Stimulated activated CD8-positive, alpha-beta memory T cell treated with anti-CD3 and anti-CD28 coated beads, Interleukin-12 subunit alpha, Interleukin-12 subunit beta, amount 100 ng/mL, for 24 hours (primary cell): ENCODE results near the gene TRIP11.
A peak's percentile ranks its signal among the peaks of the same experiment; 100 is the strongest.

Source experiments
- DNase-seq: peaks from one replicate; pipeline ENCODE4 v3.0.0-alpha.2; 2020; ENCODE audit errors: extremely low read depth

TRIP11 gene

GRCh38 chr14:91955168-91955567 is 84.7 kb downstream of the TRIP11 start:
- DNase-seq, result no peak

- no peak for DNase-seq
Measured at GRCh38 chr14:91953170-91953985, 86.5 kb downstream of the TRIP11 start.

- peak; percentile 5 for DNase-seq
Measured at GRCh38 chr14:91947475-91948184, 92.2 kb downstream of the TRIP11 start, which contains the start of gene FBLN5. Gene FBLN5, minus strand, starts transcription at chr14:91947694. Its CDS starts 465 bp downstream, at chr14:91947229.

GRCh38 chr14:91946622-91947474 is 93.0 kb downstream of the TRIP11 start:
- no peak for DNase-seq

GRCh38 chr14:91945751-91946621 is 93.9 kb downstream of the TRIP11 start:
- DNase-seq, result no peak

- no peak for DNase-seq
Measured at GRCh38 chr14:91942946-91943345, 96.9 kb downstream of the TRIP11 start.

GRCh38 chr14:91942128-91942527 is 97.7 kb downstream of the TRIP11 start:
- DNase-seq, result no peak

GRCh38 chr14:91940209-91940608 is 99.7 kb downstream of the TRIP11 start:
- no peak for DNase-seq

- DNase-seq, result no peak
Measured at GRCh38 chr14:91935586-91935985, 104.3 kb downstream of the TRIP11 start.

- DNase-seq, result no peak
Measured at GRCh38 chr14:91934554-91935285, 105.1 kb downstream of the TRIP11 start.

- no peak for DNase-seq
Measured at GRCh38 chr14:91931478-91932088, 108.3 kb downstream of the TRIP11 start.

- no peak for DNase-seq
Measured at GRCh38 chr14:91929700-91930099, 110.2 kb downstream of the TRIP11 start.

GRCh38 chr14:91927800-91928199 is 112.1 kb downstream of the TRIP11 start:
- no peak for DNase-seq

- DNase-seq, result no peak
Measured at GRCh38 chr14:91927191-91927590, 112.7 kb downstream of the TRIP11 start.

GRCh38 chr14:91926131-91926890 is 113.5 kb downstream of the TRIP11 start:
- DNase-seq, result no peak

GRCh38 chr14:91925727-91926121 is 114.1 kb downstream of the TRIP11 start:
- DNase-seq, result no peak

- no peak for DNase-seq
Measured at GRCh38 chr14:91925001-91925726, 114.7 kb downstream of the TRIP11 start.

- DNase-seq, result no peak
Measured at GRCh38 chr14:91920526-91920925, 119.3 kb downstream of the TRIP11 start.

GRCh38 chr14:91919814-91920213 is 120.0 kb downstream of the TRIP11 start:
- DNase-seq, result no peak
